K562 (cell line): ENCODE measurements around the gene HACE1. TPM values are rescaled to one million over a fixed set of nuclear protein-coding genes. Genes with fewer than 3 reads are reported as not detected.

Experiments used
- ATF4 ChIP-seq: fragments of 450-650 bp; formaldehyde crosslinking; IDR thresholded peaks from 2 replicates; pipeline ENCODE4 v1.4.0; 2022; ENCODE audit warnings: mild to moderate bottlenecking, moderate library complexity
- CBX8 ChIP-seq: fragments of 200-600 bp; sonication (generic); IDR thresholded peaks from 2 replicates; pipeline ENCODE4 v1.6.1; 2012; ENCODE audit warnings: borderline replicate concordance, mixed run types, low read depth, mild to moderate bottlenecking, moderate library complexity, mixed read lengths, low read length, control low read depth, inconsistent platforms; ENCODE audit not compliant: poor library complexity, severe bottlenecking; ENCODE audit errors: extremely low read depth
- CEBPG ChIP-seq, 3 experiments: fragments of 200-800 bp in 1 of 3; sonication (Bioruptor generic) in 1 of 3; sonication (generic) in 1 of 3; formaldehyde crosslinking in 1 of 3; IDR thresholded peaks in 2 of 3; conservative IDR thresholded peaks in 1 of 3; 2 replicates each; pipeline versions ENCODE4 v1.6.1 to v1.8.0; 2016 to 2022; ENCODE audit warnings: missing compliant biosample characterization in 2 of 3, missing genetic modification characterization in 2 of 3, mild to moderate bottlenecking in 1 of 3, missing genetic modification reagents in 1 of 3
- CTBP1 ChIP-seq: fragments of 450-650 bp; IDR thresholded peaks from 2 replicates; pipeline ENCODE4 v1.6.1; 2016; ENCODE audit warnings: borderline replicate concordance
- EP400 ChIP-seq: fragments of 450-650 bp; IDR thresholded peaks from 2 replicates; pipeline ENCODE4 v1.6.1; 2017; ENCODE audit warnings: antibody characterized with exemption, mild to moderate bottlenecking, moderate library complexity
- FOXM1 ChIP-seq, 2 experiments: fragments of 450-650 bp in 1 of 2; sonication (generic) in 1 of 2; formaldehyde crosslinking in 1 of 2; IDR thresholded peaks; 2 replicates each; pipeline versions ENCODE4 v1.6.1 to v1.9.0; 2017 to 2022; ENCODE audit warnings: low read depth in 2 of 2, mild to moderate bottlenecking in 2 of 2, missing genetic modification reagents in 1 of 2, moderate library complexity in 1 of 2
- GTF2F1 ChIP-seq: IDR thresholded peaks from 2 replicates; pipeline ENCODE4 v1.6.1; 2011; ENCODE audit warnings: low read depth, low read length, improper control_type of control experiment
- IFI16 ChIP-seq: fragments of 250-450 bp; sonication (Bioruptor Pico); IDR thresholded peaks from 2 replicates; pipeline ENCODE4 v2.1.2; 2022; ENCODE audit warnings: mild to moderate bottlenecking, inconsistent platforms
- KLF13 ChIP-seq: fragments of 450-650 bp; IDR thresholded peaks from 2 replicates; pipeline ENCODE4 v1.6.1; 2016; ENCODE audit warnings: missing genetic modification characterization, low read depth, mild to moderate bottlenecking, missing compliant biosample characterization, moderate library complexity, borderline replicate concordance
- MTA1 ChIP-seq: fragments of 450-650 bp; IDR thresholded peaks from 2 replicates; pipeline ENCODE4 v1.6.1; 2017; ENCODE audit warnings: borderline replicate concordance
- RAD21 ChIP-seq, 2 experiments: fragments of 250-450 bp in 1 of 2; fragments of 450-650 bp in 1 of 2; sonication (Bioruptor Pico) in 1 of 2; formaldehyde crosslinking in 1 of 2; IDR thresholded peaks in 1 of 2; conservative IDR thresholded peaks in 1 of 2; 2 replicates each; pipeline versions ENCODE4 v1.4.0 to v1.8.0; 2020 to 2022; ENCODE audit warnings: mild to moderate bottlenecking in 2 of 2, moderate library complexity in 1 of 2
- RBM22 ChIP-seq: fragments of 200-400 bp; formaldehyde crosslinking; IDR thresholded peaks from 2 replicates; pipeline ENCODE4 v1.6.1; 2018; ENCODE audit warnings: low read length, low read depth; ENCODE audit not compliant: poor library complexity, severe bottlenecking
- SMARCC2 ChIP-seq: fragments of 450-650 bp; IDR thresholded peaks from 2 replicates; pipeline ENCODE4 v1.6.1; 2017; ENCODE audit warnings: antibody characterized with exemption, moderate library complexity, mild to moderate bottlenecking, low read depth
- TAF1 ChIP-seq: IDR thresholded peaks from 2 replicates; pipeline ENCODE4 v1.6.1; 2011; ENCODE audit warnings: mild to moderate bottlenecking, low read length, moderate library complexity; ENCODE audit not compliant: insufficient read depth, control insufficient read depth, severe bottlenecking; ENCODE audit errors: extremely low read depth
- TAF7 ChIP-seq: fragments of 450-650 bp; IDR thresholded peaks from 2 replicates; pipeline ENCODE4 v1.6.1; 2016; ENCODE audit warnings: missing genetic modification characterization, missing compliant biosample characterization
- TOE1 ChIP-seq, 2 experiments: fragments of 450-650 bp in 1 of 2; sonication (generic) in 1 of 2; formaldehyde crosslinking in 1 of 2; IDR thresholded peaks; 2 replicates each; pipeline versions ENCODE4 v1.7.1 to v1.8.0; 2016 to 2022; ENCODE audit warnings: borderline replicate concordance in 2 of 2, mild to moderate bottlenecking in 2 of 2, antibody characterized with exemption in 1 of 2, inconsistent platforms in 1 of 2, low read depth in 1 of 2, missing genetic modification reagents in 1 of 2, moderate library complexity in 1 of 2
- XRCC4 ChIP-seq: IDR thresholded peaks from one replicate; pipeline ENCODE4 v1.6.1; 2011; ENCODE audit not compliant: insufficient read depth, insufficient read length; ENCODE audit errors: extremely low read depth
- YY1 ChIP-seq, 3 experiments: IDR thresholded peaks; 2 replicates each; pipeline ENCODE4 v1.6.1; 2011; ENCODE audit warnings: low read length in 2 of 3, mild to moderate bottlenecking in 2 of 3, moderate library complexity in 2 of 3, borderline replicate concordance in 1 of 3, control low read depth in 1 of 3, low read depth in 1 of 3; ENCODE audit not compliant: insufficient read depth in 3 of 3, insufficient replicate concordance in 2 of 3, control insufficient read depth in 1 of 3, insufficient read length in 1 of 3; ENCODE audit errors: extremely low read depth in 1 of 3
- ZBTB34 ChIP-seq: fragments of 250-450 bp; sonication (Bioruptor Pico); IDR thresholded peaks from 2 replicates; pipeline ENCODE4 v1.8.0; 2021; ENCODE audit warnings: mild to moderate bottlenecking, moderate library complexity
- ZFPM2 ChIP-seq: fragments of 250-450 bp; sonication (Bioruptor Pico); IDR thresholded peaks from 2 replicates; pipeline ENCODE4 v1.5.1; 2022; ENCODE audit warnings: mild to moderate bottlenecking
- polyA plus RNA-seq, 8 experiments: library from polyadenylated mRNA; depleted of rRNA in 4 of 8; stranded (reverse) in 5 of 8; unstranded in 3 of 8; fragments of >200 nt; fragmentation: Nextera tagmentation in 2 of 8; fragmentation: Illumina TruSeq in 1 of 8; extraction: Ambion mirVana in 2 of 8; extraction: Trizol in 1 of 8; gene quantifications; 2 replicates each; pipeline versions ENCODE4 v1.2.1 to v1.2.3, GENCODE V29; 2011 to 2014; ENCODE audit warnings: inconsistent platforms in 1 of 8, missing spikeins in 1 of 8
- total RNA-seq, 7 experiments: library from RNA; depleted of rRNA in 6 of 7; stranded (reverse); fragments of >200 nt in 6 of 7; fragmentation: Illumina TruSeq in 2 of 7; extraction: Trizol in 2 of 7; gene quantifications; 2 replicates each; pipeline versions ENCODE4 v1.2.1 to v1.2.3, GENCODE V29; 2011 to 2021; ENCODE audit warnings: low replicate concordance in 1 of 7

HACE1 gene
- total and polyA plus RNA-seq, 9 of the 15 experiments (the other 6 are each of a cell fraction or from before 2014, with no cell fraction given): 3.6 to 19.9 (median 9.1) TPM

GRCh38 chr6:104859225-104860146, at the start of gene HACE1 (continued):
- peak; percentile 58; the same call in 1 of the 2 replicates for TF ChIP-seq CEBPG (CRISPR knock-in tag; IDR thresholded peaks at IDR 0.05)
- peak; percentile 22 to 68; a peak in 1 of 4 replicates for TF ChIP-seq CEBPG (tag; conservative IDR thresholded peaks at IDR 0.05 in 1 of 2, IDR thresholded peaks at IDR 0.05 in 1 of 2)
- peak in 2 of 3 experiments; percentile 46 to 52 for TF ChIP-seq YY1 (IDR thresholded peaks at IDR 0.05; ENCODE audit: borderline replicate concordance in 1 of 3, control insufficient read depth in 1 of 3, extremely low read depth in 1 of 3, insufficient read depth in 3 of 3, insufficient read length in 1 of 3, insufficient replicate concordance in 2 of 3, low read depth in 1 of 3, low read length in 2 of 3)
- peak; percentile 96 for TF ChIP-seq KLF13
- TF ChIP-seq ZFPM2 (CRISPR knock-in tag): no peak; the same call in 1 of the 2 replicates
- TF ChIP-seq EP400: peak; percentile 41; the same call in 1 of the 2 replicates
- TF ChIP-seq RBM22: no peak
- TF ChIP-seq FOXM1 (IDR thresholded peaks at IDR 0.05; ENCODE audit: low read depth): no peak
- TF ChIP-seq FOXM1 (CRISPR knock-in tag; IDR thresholded peaks at IDR 0.05; ENCODE audit: low read depth): peak; percentile 90; the same call in 1 of the 2 replicates
- TF ChIP-seq CBX8: no peak
- no peak for TF ChIP-seq XRCC4
- TF ChIP-seq GTF2F1: no peak
- TF ChIP-seq RAD21 (CRISPR knock-in tag; conservative IDR thresholded peaks at IDR 0.05 in 1 of 2, IDR thresholded peaks at IDR 0.05 in 1 of 2): no peak; a peak in 1 of 4 replicates
- 0 out of 2 replicates have a peak, but pooled peaks have one; percentile 37 for TF ChIP-seq MTA1
- no peak for TF ChIP-seq ATF4 (CRISPR knock-in tag)
- TF ChIP-seq CTBP1: peak; percentile 96
- no peak for TF ChIP-seq SMARCC2
- TF ChIP-seq TOE1 (IDR thresholded peaks at IDR 0.05; ENCODE audit: borderline replicate concordance): peak; percentile 42; the same call in 1 of the 2 replicates
- TF ChIP-seq TOE1 (CRISPR knock-in tag; IDR thresholded peaks at IDR 0.05; ENCODE audit: borderline replicate concordance, low read depth): no peak
- no peak for TF ChIP-seq TAF7 (tag)
- peak; percentile 18 for TF ChIP-seq TAF1
- TF ChIP-seq IFI16 (CRISPR knock-in tag): no peak
- TF ChIP-seq ZBTB34: no peak
